NB4 (cell line): Measurements from ENCODE around the gene GLT6D1.

Experiments
- DNase-seq: peaks from one replicate; pipeline ENCODE4 v3.0.0; 2010; ENCODE audit warnings: low read depth
- H3K4me3 ChIP-seq: one replicate; pipeline ENCODE4 v1.5.1; 2011; ENCODE audit warnings: mild to moderate bottlenecking, low read depth, low read length, moderate library complexity
- MYC ChIP-seq: IDR thresholded peaks from 2 replicates; pipeline ENCODE4 v1.6.1; 2011; ENCODE audit warnings: low read depth, low read length
- POLR2A ChIP-seq: IDR thresholded peaks from 2 replicates; pipeline ENCODE4 v1.6.1; 2011; ENCODE audit warnings: mild to moderate bottlenecking; ENCODE audit not compliant: insufficient read length; ENCODE audit errors: extremely low read depth
- TF ChIP-seq, protein P1 (sequence below): IDR thresholded peaks from one replicate; pipeline ENCODE4 v1.5.1; 2012; ENCODE audit warnings: low read depth, low read length
- TF ChIP-seq, protein P2 (sequence below): IDR thresholded peaks from 2 replicates; pipeline ENCODE4 v1.6.1; 2011; ENCODE audit warnings: low read depth, low read length

GLT6D1 gene

DNA sequence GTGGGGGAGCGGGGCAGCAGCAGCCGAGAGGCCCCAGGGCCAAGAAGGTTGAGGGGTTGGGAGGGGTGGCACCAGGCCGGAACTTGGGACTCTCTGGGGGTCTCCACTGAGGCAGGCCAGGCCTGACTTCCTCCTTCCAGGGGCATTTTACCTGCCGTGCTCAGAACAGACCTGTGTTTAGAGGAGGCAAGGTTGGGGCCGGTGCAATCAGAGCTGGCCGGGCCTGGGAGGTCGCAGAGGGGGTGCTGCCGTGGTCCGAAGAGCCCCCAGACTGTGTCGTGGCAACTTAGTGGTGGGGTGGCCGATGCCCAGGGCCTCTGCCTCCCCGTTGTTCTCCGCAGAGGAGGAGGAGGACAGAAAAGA lies 21.8 kb downstream of the GLT6D1 start:
- TF ChIP-seq, protein P1, sequence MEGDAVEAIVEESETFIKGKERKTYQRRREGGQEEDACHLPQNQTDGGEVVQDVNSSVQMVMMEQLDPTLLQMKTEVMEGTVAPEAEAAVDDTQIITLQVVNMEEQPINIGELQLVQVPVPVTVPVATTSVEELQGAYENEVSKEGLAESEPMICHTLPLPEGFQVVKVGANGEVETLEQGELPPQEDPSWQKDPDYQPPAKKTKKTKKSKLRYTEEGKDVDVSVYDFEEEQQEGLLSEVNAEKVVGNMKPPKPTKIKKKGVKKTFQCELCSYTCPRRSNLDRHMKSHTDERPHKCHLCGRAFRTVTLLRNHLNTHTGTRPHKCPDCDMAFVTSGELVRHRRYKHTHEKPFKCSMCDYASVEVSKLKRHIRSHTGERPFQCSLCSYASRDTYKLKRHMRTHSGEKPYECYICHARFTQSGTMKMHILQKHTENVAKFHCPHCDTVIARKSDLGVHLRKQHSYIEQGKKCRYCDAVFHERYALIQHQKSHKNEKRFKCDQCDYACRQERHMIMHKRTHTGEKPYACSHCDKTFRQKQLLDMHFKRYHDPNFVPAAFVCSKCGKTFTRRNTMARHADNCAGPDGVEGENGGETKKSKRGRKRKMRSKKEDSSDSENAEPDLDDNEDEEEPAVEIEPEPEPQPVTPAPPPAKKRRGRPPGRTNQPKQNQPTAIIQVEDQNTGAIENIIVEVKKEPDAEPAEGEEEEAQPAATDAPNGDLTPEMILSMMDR, result no peak
- TF ChIP-seq POLR2A (no peak), MYC (no peak)
- TF ChIP-seq, protein P2, sequence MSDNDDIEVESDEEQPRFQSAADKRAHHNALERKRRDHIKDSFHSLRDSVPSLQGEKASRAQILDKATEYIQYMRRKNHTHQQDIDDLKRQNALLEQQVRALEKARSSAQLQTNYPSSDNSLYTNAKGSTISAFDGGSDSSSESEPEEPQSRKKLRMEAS, result no peak
- no peak overlapping the region for H3K4me3 ChIP-seq
- no peak for DNase-seq

DNA sequence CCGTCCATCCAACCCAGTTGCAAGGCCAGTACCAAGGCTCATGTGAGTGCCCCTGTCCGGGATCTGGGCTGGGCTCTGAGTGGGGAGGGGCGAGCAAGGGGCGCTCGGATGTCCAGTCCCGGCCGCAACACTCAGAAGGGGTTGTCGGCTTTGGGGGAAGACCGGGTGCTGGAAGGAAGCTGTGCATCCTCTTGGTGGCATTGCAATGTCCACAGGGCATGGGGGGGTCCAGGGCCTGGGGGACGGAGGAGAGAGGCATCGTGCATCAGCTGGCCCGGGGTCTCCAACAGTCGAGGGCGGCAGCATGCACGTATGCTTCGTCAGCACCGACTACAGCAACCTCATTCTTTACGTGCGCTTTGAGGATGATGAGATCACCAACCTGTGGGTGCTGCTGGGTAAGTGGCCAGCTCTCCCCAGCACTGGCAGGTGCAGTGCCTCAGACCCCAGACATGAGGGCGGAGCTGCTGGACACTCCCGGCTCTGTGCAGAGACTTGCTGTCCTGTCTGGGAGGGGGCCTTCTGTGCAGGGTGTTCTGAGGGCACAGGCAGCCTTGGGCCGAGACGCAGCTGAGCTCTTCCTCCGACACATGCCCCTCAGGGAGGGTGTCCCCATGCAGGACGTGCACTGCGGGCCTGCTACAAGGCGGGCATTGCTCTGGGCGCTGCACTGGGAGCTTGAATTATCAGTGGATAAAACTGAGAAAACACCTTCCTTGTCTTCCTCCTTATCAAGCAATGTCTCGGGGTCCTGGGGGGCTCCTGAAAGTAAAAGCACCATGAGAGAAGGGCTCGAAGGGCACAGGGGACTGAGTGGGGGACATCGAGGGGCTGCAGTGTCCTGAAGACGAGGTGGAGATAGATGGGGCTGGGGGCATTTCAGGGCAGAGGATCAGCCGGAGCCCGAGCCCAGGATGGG lies 22.5 kb downstream of the GLT6D1 start:
- TF ChIP-seq, protein P2, result no peak
- TF ChIP-seq POLR2A (no peak), MYC (no peak)
- TF ChIP-seq, protein P1, result no peak
- no peak overlapping the region for H3K4me3 ChIP-seq
- DNase-seq, result no peak

DNA sequence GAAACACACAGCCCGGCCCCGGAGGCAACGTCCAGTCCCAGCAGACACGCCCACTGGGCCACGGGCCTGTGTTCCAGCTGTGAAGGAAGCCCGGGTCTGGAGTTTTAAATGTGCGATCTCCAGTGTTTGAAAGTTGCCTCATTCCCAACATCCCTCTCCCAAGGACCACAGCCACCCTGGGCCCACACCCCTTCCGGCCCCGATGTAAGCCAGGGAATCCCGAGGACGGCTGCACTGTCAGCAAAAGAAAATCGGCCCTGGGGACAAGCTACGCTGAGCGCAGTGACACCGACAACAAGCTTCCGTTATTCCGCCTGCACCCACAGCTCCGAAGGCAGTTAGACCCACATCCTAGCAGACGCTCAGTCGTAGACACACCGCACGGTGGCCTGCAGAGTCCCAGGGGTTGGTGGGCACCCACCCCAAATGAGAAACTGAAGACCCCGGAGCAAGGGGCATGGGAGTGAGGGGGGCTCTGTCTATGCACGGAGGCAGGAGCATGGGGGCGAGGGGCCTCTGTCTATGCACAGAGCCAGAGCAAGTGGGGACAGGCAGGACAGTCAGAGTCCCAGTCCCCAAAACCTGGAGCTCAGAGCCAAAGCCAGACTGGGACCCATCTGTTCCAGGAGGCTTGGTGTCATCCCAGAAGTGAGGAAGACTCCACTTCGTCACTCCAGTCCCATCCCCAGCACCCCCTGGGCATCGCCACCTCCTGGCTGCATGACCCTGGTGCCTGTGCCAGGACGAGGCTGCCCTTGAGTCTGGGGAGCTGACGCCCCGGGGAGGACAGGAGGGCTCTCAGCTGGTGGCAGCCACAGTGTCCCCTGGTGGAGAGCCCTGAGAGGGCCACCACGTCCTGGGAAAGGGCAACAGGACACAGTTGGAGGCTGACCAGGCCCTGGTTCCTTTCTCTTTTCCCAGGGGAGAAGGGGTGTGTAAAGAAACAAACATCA lies 23.4 kb downstream of the GLT6D1 start:
- no peak for DNase-seq
- no peak for TF ChIP-seq MYC
- TF ChIP-seq, protein P1, result peak; percentile 17
- TF ChIP-seq, protein P2, result no peak
- no peak overlapping the region for H3K4me3 ChIP-seq

DNA sequence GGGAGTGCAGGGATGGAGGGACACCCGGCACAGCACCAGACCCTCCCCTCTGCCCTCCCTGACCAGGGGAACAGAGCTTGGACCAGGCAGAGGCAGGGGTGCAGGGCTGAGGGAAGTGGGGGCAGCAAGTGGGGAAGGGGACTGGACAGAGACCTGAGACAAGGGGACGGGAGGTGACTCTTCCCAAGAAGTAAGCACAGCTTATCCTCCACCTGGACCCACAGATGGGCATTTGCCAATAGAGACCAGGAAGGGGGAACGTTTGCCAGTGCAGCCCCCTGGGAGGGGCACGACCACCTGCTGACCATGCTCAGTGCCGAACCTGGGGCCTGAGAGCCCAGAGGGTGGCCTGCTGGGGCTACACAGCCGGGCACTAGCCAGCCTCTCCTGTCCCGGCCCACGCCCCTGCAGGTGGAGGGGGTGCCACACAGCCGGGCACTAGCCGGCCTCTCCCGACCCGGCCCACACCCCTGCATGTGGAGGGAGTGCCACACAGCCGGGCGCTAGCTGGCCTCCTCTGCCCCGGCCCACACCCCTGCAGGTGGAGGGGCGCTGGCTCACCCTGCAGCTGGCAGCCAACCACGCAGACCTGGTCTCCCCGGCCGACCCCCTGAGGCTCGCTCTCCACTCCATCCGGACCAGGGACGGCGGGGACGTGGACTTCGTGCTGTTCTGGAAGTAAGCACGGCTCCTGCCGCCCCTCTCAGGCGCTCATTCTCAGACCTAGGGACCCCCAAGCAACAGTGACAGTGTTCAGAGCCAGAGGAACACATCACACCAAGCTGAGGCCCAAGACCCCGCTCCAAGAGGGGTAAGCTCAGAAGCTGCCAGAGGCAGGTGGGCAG lies 24.3 kb downstream of the GLT6D1 start:
- no peak overlapping the region for H3K4me3 ChIP-seq
- DNase-seq, result no peak
- TF ChIP-seq, protein P1, result no peak
- TF ChIP-seq POLR2A (no peak), MYC (no peak)
- TF ChIP-seq, protein P2, result no peak

DNA sequence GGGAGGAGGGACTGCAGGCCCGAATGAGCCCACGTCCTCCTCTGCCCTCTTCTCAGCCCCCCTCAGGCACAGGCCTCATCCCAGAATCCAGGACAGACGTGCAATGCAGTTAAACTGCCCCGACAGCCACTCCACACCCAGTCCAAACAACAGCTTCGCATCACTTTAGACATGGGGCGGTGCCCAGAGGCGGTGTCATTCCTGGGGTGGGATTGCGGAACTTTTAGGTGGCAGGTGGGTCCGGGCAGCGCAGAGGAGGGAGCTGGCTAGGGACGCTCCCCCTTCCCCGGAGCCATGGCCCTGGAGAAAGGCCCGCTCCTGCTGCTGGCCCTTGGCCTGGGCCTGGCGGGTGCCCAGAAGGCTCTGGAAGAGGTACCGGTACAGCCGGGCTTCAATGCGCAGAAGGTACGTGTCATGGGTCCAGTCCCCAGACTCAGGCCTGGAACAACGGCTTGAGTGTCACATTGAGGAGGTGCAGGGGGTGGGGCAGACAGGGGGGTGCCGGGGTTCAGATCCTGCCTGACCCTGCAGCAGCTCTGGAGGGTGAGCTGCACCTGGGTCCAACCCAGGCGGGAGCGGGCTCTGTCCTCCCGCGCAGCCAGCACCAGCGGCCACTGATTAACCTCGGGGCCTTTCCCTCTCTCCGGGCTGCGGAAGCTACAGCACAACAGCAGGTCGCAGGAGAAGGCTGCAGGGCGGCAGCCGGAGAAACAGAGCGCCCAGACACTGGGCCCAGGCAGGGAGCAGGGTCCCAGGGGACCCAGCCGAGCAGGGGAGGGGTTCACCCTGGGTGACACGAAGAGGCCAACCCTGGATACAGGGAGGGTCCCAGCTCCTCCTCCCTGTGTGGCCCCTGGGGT lies 25.2 kb downstream of the GLT6D1 start:
- TF ChIP-seq, protein P2, result no peak
- TF ChIP-seq POLR2A, result no peak
- TF ChIP-seq MYC, result no peak
- TF ChIP-seq, protein P1, result no peak
- no peak overlapping the region for H3K4me3 ChIP-seq
- no peak for DNase-seq
